ENCODE data around the gene ZBTB44. TPM values are rescaled to one million over a fixed set of nuclear protein-coding genes. Genes with fewer than 3 reads are reported as not detected.
"Not testable (repeated sequence)": the region's sequence is repeated elsewhere in the genome, so short reads cannot be mapped to it uniquely, and the experiment has no call there.

ZBTB44 gene
- total RNA-seq, 4 donors from 2014 or later: 48.8 to 72.3 (median 60.1) TPM

DNA sequence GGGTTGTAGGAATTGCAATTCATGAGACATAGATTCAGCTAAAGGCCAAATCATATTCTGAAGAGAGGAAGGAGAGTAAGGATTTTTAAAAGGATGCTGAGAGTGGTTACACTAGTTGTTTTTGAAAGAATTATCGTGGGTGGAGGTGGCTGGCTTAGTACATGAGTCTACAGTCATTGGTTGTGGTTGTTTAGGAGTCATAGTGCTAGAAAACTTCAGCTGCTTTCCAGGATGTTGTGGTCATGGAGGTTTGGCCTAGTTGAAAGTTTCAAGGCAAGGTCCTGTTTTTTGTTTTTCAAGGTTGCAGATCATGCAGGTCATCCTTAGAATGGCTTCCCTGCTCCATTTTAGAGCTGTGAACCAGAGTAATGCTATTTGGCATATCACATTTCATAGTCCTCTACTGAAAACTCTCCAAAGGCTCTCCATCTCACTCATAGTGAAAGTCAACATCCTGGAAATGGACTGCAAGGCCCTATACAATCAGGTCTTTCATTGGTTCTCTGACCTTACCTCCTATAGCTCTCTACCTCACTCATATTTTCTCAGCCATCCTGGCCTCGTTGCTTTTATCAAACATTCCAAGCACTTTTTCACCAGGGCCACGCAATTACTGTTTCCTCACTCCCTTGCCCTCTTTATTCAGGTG is 26.1 kb upstream of the ZBTB44 start:
- Histone ChIP-seq H3K27ac (no peak overlapping the region), H3K4me1 (no peaks in the 10 kb centered on the region), H3K36me3 (no peaks in the 10 kb centered on the region), H3K9me3 (peaks cover 0 to 16% (median 0%) of the 10 kb centered on the region in 3 donors), H3K27me3 (no peaks in the 10 kb centered on the region), H3K4me3 (no peak overlapping the region)
- 79 to 83% methylated on average over 3 of the region's 3 CpGs for WGBS, 2 donors (ENCODE audit: low coverage in 1 of 2)
- no peak for ATAC-seq
- TF ChIP-seq CTCF (IDR thresholded peaks at IDR 0.05) (no peak), POLR2AphosphoS5 (IDR thresholded peaks at IDR 0.05) (no peak), POLR2A (IDR thresholded peaks at IDR 0.05) (no peak), EP300 (IDR thresholded peaks at IDR 0.05) (no peak)

DNA sequence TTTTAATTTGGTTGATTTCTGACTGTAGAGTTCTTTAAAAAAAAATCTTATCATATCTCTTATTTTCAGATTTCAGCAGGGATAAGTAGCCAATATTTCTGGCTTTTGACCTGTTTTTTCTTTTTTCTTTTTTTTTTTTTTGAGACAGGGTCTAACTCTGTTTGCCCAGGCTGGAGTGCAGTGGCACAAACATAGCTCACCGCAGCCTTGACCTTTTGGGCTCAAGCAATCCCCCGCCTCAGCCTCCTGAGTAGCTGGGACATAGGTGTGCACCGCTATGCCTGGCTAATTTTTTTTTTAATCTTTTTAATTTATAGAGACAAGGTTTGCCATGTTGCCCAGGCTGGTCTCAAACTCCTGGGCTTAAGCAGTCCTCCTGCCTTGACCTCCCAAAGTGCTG is 23.9 kb upstream of the ZBTB44 start:
- Histone ChIP-seq H3K27ac (no peak overlapping the region), H3K36me3 (no peaks in the 10 kb centered on the region), H3K9me3 (peaks cover 0 to 16% (median 0%) of the 10 kb centered on the region in 3 donors), H3K27me3 (no peaks in the 10 kb centered on the region), H3K4me1 (no peaks in the 10 kb centered on the region), H3K4me3 (no peak overlapping the region)
- no peak for ATAC-seq
- 93 to 100% methylated on average over 3 of the region's 3 CpGs for WGBS, 2 donors (ENCODE audit: low coverage in 1 of 2)
- TF ChIP-seq EP300 (IDR thresholded peaks at IDR 0.05) (no peak), POLR2A (IDR thresholded peaks at IDR 0.05) (no peak), POLR2AphosphoS5 (IDR thresholded peaks at IDR 0.05) (no peak), CTCF (IDR thresholded peaks at IDR 0.05) (no peak)

GRCh38 chr11:130337281-130338089 is 22.8 kb upstream of the ZBTB44 start:
- Histone ChIP-seq H3K4me3 (no peak overlapping the region), H3K4me1 (no peaks in the 10 kb centered on the region), H3K36me3 (no peaks in the 10 kb centered on the region), H3K27ac (no peak overlapping the region), H3K9me3 (peaks cover 0 to 16% (median 0%) of the 10 kb centered on the region in 3 donors), H3K27me3 (no peaks in the 10 kb centered on the region)
- ATAC-seq: no peak
- TF ChIP-seq POLR2A (IDR thresholded peaks at IDR 0.05) (no peak), CTCF (IDR thresholded peaks at IDR 0.05) (no peak), POLR2AphosphoS5 (IDR thresholded peaks at IDR 0.05) (no peak), EP300 (IDR thresholded peaks at IDR 0.05) (no peak)
- 83% methylated on average over 1 of the region's 36 CpGs; no CpG with 5 or more reads in 1 of the 2 donors for WGBS, 2 donors (ENCODE audit: low coverage in 1 of 2)

DNA sequence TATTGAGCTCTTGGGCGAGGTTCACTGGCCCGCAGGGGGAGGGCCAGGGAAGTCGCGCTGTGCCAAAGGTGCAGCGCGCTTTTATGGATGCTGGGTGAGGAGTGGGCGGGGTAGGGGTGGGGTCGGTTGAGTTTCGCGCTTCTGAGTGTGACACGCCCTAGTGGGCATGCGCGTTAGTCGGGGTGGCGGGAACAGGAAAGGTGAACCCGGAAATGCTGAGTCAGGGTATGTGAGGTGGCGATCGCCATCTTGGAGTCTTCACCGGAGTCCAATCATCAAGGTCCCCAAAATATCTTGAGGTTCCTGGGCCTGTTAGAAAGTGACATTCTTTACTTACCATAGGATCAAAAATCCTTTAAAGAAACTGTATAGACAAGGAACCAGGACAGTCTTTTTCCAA is 16.7 kb upstream of the ZBTB44 start:
- 93 to 96% methylated on average over 12 to 18 of the region's 19 CpGs for WGBS, 2 donors (ENCODE audit: low coverage in 1 of 2)
- not testable (repeated sequence) for H3K4me1 ChIP-seq

GRCh38 chr11:130330101-130330684 is 15.5 kb upstream of the ZBTB44 start:
- TF ChIP-seq POLR2AphosphoS5 (IDR thresholded peaks at IDR 0.05) (no peak), CTCF (IDR thresholded peaks at IDR 0.05) (no peak), POLR2A (IDR thresholded peaks at IDR 0.05) (no peak), EP300 (IDR thresholded peaks at IDR 0.05) (no peak)
- Histone ChIP-seq H3K9me3 (no peaks in the 10 kb centered on the region), H3K27ac (no peak overlapping the region), H3K27me3 (no peaks in the 10 kb centered on the region), H3K4me3 (no peak overlapping the region), H3K4me1 (no peaks in the 10 kb centered on the region), H3K36me3 (no peaks in the 10 kb centered on the region)
- ATAC-seq: no peak
- WGBS, 2 donors (ENCODE audit: low coverage in 1 of 2): 75% methylated on average over 1 of the region's 1 CpG; no CpG with 5 or more reads in 1 of the 2 donors

More for the DNA sequence above, 16.7 kb upstream of the ZBTB44 start:
- H3K9me3 ChIP-seq, H3K36me3 ChIP-seq, H3K4me3 ChIP-seq, H3K27ac ChIP-seq, ATAC-seq, H3K27me3 ChIP-seq: not testable (repeated sequence)
